Mucosa of descending colon (tissue), 3 donors: Measurements from ENCODE around the gene ITGA3. TPM values are rescaled to one million over a fixed set of nuclear protein-coding genes. Genes with fewer than 3 reads are reported as not detected.

Source experiments
- ATAC-seq: fragments of 200-7000 bp; cut with Tn5 transposase; one replicate; pipeline ENCODE4 v1.9.1; 2020; ENCODE audit warnings: mild to moderate bottlenecking, moderate library complexity
- DNase-seq, 3 donors: peaks; one replicate each; pipeline ENCODE4 v3.0.0-alpha.2; 2020
- H3K36me3 ChIP-seq: fragments of 200-600 bp; one replicate; pipeline ENCODE4 v1.8.0; 2021; ENCODE audit warnings: low read depth, mild to moderate bottlenecking
- H3K4me1 ChIP-seq: fragments of 200-600 bp; one replicate; pipeline ENCODE4 v1.8.0; 2021; ENCODE audit warnings: low read depth, mild to moderate bottlenecking
- H3K4me3 ChIP-seq: fragments of 200-600 bp; one replicate; pipeline ENCODE4 v1.8.0; 2021; ENCODE audit warnings: mild to moderate bottlenecking
- H3K9me3 ChIP-seq: fragments of 200-600 bp; one replicate; pipeline ENCODE4 v1.8.0; 2021; ENCODE audit warnings: mild to moderate bottlenecking
- intact Hi-C, 2 donors: fragments of 100-400 bp; cut with DNase I in 1 of 2; cut with micrococcal nuclease in 1 of 2; formaldehyde crosslinking; loops; one replicate each; pipeline versions ENCODE4 v1.11.0 to v1.11.1; 2022; cut with DNase I, micrococcal nuclease
- total RNA-seq, 3 donors: library from RNA; stranded (reverse); fragmentation: NEBNext Ultra II Directional in 2 of 3; extraction: Animal tissue kit (Norgen Biotek cat#: 25700) in 2 of 3; gene quantifications; one replicate each; pipeline versions ENCODE4 v1.2.1 to v1.2.4, GENCODE V29; 2021 to 2023
- TF ChIP-seq, protein P1 (sequence below): fragments of 200-600 bp; IDR thresholded peaks from one replicate; pipeline ENCODE4 v1.8.0; 2022; ENCODE audit warnings: antibody characterized with exemption, mild to moderate bottlenecking
- donor health status: DM: no; HTN: no; CAD: no; lungs with moderate emphysema.
- donor health status: DM: no; HTN: no; CAD: no.
- donor health status: DM: no; HTN: yes; CAD: no.

ITGA3 gene
- total RNA-seq, 3 donors from 2014 or later: 108 to 170 (median 108) TPM

DNA sequence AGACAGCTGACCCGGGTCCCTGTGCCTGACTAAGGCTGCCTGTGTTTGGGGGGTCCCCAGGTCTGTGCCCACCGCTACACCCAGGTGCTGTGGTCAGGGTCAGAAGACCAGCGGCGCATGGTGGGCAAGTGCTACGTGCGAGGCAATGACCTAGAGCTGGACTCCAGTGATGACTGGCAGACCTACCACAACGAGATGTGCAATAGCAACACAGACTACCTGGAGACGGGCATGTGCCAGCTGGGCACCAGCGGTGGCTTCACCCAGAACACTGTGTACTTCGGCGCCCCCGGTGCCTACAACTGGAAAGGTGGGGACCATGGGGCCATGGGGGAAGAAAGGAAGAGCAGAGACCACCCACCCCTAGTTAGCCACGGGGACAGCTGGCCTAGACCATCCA lies 12.1 kb downstream of the ITGA3 start:
- intact Hi-C loops: no loop called here
- TF ChIP-seq, protein P1, sequence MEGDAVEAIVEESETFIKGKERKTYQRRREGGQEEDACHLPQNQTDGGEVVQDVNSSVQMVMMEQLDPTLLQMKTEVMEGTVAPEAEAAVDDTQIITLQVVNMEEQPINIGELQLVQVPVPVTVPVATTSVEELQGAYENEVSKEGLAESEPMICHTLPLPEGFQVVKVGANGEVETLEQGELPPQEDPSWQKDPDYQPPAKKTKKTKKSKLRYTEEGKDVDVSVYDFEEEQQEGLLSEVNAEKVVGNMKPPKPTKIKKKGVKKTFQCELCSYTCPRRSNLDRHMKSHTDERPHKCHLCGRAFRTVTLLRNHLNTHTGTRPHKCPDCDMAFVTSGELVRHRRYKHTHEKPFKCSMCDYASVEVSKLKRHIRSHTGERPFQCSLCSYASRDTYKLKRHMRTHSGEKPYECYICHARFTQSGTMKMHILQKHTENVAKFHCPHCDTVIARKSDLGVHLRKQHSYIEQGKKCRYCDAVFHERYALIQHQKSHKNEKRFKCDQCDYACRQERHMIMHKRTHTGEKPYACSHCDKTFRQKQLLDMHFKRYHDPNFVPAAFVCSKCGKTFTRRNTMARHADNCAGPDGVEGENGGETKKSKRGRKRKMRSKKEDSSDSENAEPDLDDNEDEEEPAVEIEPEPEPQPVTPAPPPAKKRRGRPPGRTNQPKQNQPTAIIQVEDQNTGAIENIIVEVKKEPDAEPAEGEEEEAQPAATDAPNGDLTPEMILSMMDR: no peak
- peak in 1 of 3 donors; percentile 33 for DNase-seq
- H3K36me3 ChIP-seq: no peaks in the 10 kb centered on the region
- H3K4me1 ChIP-seq: peaks cover 4% of the 10 kb centered on the region
- no peak for ATAC-seq
- no peak overlapping the region for H3K4me3 ChIP-seq
- no peaks in the 10 kb centered on the region for H3K9me3 ChIP-seq

DNA sequence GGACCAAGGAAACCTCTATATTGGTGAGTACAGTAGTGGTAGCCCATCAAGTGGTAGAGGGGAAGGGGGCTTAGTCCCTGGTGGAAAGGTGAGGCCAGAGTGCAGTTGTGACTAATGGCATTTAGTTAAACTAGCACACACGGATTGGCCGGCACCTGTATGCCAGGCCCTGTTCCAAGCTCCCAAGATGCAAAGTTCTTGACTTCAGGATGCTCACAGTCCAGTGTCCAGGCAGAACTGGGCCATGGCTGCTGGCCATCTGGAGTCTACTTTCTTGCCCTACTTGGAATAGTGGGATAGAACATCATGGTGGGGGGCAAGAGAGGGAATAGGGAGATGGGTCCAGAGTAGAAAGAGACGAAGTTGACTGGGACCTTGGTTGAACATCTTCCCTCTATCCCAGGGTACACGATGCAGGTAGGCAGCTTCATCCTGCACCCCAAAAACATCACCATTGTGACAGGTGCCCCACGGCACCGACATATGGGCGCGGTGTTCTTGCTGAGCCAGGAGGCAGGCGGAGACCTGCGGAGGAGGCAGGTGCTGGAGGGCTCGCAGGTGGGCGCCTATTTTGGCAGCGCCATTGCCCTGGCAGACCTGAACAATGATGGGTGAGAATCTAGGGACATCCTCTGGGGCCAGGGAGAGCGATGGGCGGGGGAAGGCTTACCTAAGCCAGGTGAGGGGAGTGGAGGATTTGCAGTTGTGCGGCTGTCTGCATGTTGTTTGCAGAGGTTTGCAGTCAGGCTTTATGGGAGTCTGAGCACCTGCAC lies 15.2 kb downstream of the ITGA3 start:
- no peaks in the 10 kb centered on the region for H3K4me1 ChIP-seq
- H3K36me3 ChIP-seq: no peaks in the 10 kb centered on the region
- no peak for ATAC-seq
- no peaks in the 10 kb centered on the region for H3K9me3 ChIP-seq
- intact Hi-C loops: no loop called here
- no peak overlapping the region for H3K4me3 ChIP-seq
- DNase-seq: no peak
- TF ChIP-seq, protein P1: no peak

DNA sequence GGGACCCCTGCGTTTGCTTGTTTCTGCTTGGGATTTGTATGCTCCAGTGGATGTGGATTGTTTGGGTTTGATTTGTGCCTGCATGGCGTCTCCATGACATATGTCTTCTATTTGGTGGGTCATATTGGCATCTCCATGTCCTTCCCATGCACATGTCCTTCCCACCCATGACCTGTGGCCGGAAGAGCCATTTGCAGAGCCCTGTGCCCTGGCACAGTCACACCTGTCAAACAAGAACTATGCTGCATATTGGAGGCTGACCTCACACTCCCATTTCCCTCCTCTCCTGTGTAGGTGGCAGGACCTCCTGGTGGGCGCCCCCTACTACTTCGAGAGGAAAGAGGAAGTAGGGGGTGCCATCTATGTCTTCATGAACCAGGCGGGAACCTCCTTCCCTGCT lies 15.8 kb downstream of the ITGA3 start:
- DNase-seq (no peak), ATAC-seq (no peak)
- Histone ChIP-seq H3K36me3 (no peaks in the 10 kb centered on the region), H3K9me3 (no peaks in the 10 kb centered on the region), H3K4me3 (no peak overlapping the region), H3K4me1 (no peaks in the 10 kb centered on the region)
- intact Hi-C loops: no loop called here
- TF ChIP-seq, protein P1: no peak

DNA sequence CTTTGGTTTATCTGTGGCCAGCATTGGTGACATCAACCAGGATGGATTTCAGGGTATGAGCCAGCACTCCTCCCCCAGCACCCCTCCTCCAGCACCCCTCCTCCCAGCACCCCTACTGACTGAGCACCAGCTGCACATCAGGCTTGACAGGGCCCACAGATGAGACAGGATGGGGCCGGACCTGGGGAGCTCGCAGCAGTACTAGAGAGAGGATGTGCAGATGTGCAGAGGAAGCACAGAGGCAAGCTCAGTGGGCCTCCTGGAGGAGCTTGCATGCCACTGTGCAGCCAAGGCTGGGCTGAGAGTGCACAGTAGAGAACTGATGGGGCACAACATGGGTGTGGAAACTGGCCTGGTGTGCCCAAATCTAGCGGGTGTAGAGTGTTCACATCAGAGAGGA lies 16.2 kb downstream of the ITGA3 start:
- intact Hi-C loops: no loop called here
- TF ChIP-seq, protein P1: no peak

DNA sequence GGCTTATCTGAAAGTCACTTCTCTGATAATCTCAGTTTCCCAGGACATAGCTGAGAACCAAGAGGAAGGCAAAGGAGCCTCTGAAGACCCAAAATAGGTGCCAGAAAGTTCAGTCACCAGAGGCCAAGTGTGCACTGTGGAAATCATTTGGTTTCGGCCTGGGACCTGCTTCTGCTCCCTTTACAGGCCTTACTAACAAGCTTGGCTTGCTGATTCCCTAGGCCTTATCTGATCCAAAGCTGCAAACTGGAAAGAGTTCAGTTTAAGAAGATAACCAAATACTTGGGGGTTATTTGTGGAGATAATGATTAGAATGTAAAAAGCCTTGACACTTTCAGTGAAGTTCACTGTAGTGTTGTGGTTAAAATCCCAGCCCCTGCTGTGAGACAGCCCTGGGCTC lies 17.0 kb downstream of the ITGA3 start:
- Histone ChIP-seq H3K9me3 (no peaks in the 10 kb centered on the region), H3K36me3 (no peaks in the 10 kb centered on the region), H3K4me1 (no peaks in the 10 kb centered on the region), H3K4me3 (no peak overlapping the region)
- no peak for DNase-seq
- no peak for ATAC-seq
- intact Hi-C loops: no loop called here
- TF ChIP-seq, protein P1: no peak

More for the DNA sequence above, 16.2 kb downstream of the ITGA3 start:
- no peak for DNase-seq
- Histone ChIP-seq H3K9me3 (no peaks in the 10 kb centered on the region), H3K36me3 (no peaks in the 10 kb centered on the region), H3K4me1 (no peaks in the 10 kb centered on the region), H3K4me3 (no peak overlapping the region)
- ATAC-seq: no peak
